ENCODE measurements around the gene CNTN1. TPM values are rescaled to one million over a fixed set of nuclear protein-coding genes. Genes with fewer than 3 reads are reported as not detected.

Gene CNTN1
- polyA plus RNA-seq, 1 of the 3 experiments (the other 2 are of a cell fraction) = 0.13 TPM

GRCh38 chr12:40971911-40972310 lies 279.7 kb downstream of the CNTN1 start:
- Histone ChIP-seq H3K4me2 (no peak overlapping the region), H3K79me2 (ENCODE audit: insufficient read depth) (no peaks in the 10 kb centered on the region), H3K9ac (no peak overlapping the region), H3K27ac (ENCODE audit: low read depth in 2 of 2, low read length in 1 of 2) (no peak overlapping the region), H3K9me2 (no peaks in the 10 kb centered on the region), H3K36me3 (replicated peaks in 1 of 2; ENCODE audit: control insufficient read depth in 1 of 2, insufficient read depth in 2 of 2, low read length in 1 of 2) (no peaks in the 10 kb centered on the region), H3F3A (replicated peaks; ENCODE audit: insufficient read depth) (no peaks in the 10 kb centered on the region), H3K4me3 (ENCODE audit: low read depth in 2 of 2, low read length in 1 of 2) (no peak overlapping the region), H3K9me3 (no peaks in the 10 kb centered on the region), H3K4me1 (ENCODE audit: control insufficient read depth in 1 of 2, insufficient read depth in 2 of 2, low read depth in 1 of 2, low read length in 1 of 2) (no peaks in the 10 kb centered on the region; a peak in 1 of 4 replicates), H3K27me3 (ENCODE audit: insufficient read depth) (no peaks in the 10 kb centered on the region), H4K20me1 (ENCODE audit: insufficient read depth) (no peaks in the 10 kb centered on the region), H2AFZ (ENCODE audit: low read depth) (no peak overlapping the region)
- ChIA-PET POLR2A (no interaction called here), CTCF (interaction anchor here (0.8 to 0.9 kb wide), 2 partner anchors 10 to 15 kb away, joined by 3 to 4 read pairs; no protein-coding TSS in a partner anchor)
- no peak for DNase-seq
- WGBS (ENCODE audit: low lambda C conversion rate) = 38% methylated on average over 2 of the region's 2 CpGs
- no peak for TF ChIP-seq RXRA (IDR thresholded peaks at IDR 0.05; ENCODE audit: borderline replicate concordance, low read depth)
- no peak for TF ChIP-seq RAD21 (IDR thresholded peaks at IDR 0.05; ENCODE audit: low read length)
- TF ChIP-seq RCOR1 (IDR thresholded peaks at IDR 0.05; ENCODE audit: low read length) = no peak
- TF ChIP-seq FOXJ3 (CRISPR knock-in tag; IDR thresholded peaks at IDR 0.05) = no peak
- TF ChIP-seq EP300 (IDR thresholded peaks at IDR 0.05; ENCODE audit: borderline replicate concordance in 1 of 2, low read depth in 1 of 2, low read length in 1 of 2) = no peak

GRCh38 chr12:40976546-40976945 lies 284.3 kb downstream of the CNTN1 start:
- no peaks in the 10 kb centered on the region for H3K36me3 ChIP-seq (replicated peaks in 1 of 2; ENCODE audit: control insufficient read depth in 1 of 2, insufficient read depth in 2 of 2, low read length in 1 of 2)
- DNase-seq = no peak
- H2AFZ ChIP-seq (ENCODE audit: low read depth) = 0 out of 2 replicates have a peak overlapping the region, but pooled peaks have one; percentile 1
- no peak for TF ChIP-seq JUND (IDR thresholded peaks at IDR 0.05)
- no peak for TF ChIP-seq PBX3 (IDR thresholded peaks at IDR 0.05)
- no peak for TF ChIP-seq EP300 (IDR thresholded peaks at IDR 0.05; ENCODE audit: borderline replicate concordance in 1 of 2, low read depth in 1 of 2, low read length in 1 of 2)
- no peak for TF ChIP-seq TEAD4 (IDR thresholded peaks at IDR 0.05; ENCODE audit: borderline replicate concordance, insufficient read depth)
- TF ChIP-seq IRF3 (IDR thresholded peaks at IDR 0.05; ENCODE audit: low read depth, low read length) = no peak
- no peak for TF ChIP-seq USF2 (IDR thresholded peaks at IDR 0.05; ENCODE audit: borderline replicate concordance, low read depth, low read length)
- no peak for TF ChIP-seq TCF12 (IDR thresholded peaks at IDR 0.05)
- no peak for TF ChIP-seq GABPA (IDR thresholded peaks at IDR 0.05; ENCODE audit: low read depth)
- no peak for TF ChIP-seq USF1 (IDR thresholded peaks at IDR 0.05; ENCODE audit: borderline replicate concordance, low read depth)
- TF ChIP-seq FOSL2 (IDR thresholded peaks at IDR 0.05; ENCODE audit: borderline replicate concordance, low read depth) = no peak
- TF ChIP-seq RAD21 (IDR thresholded peaks at IDR 0.05; ENCODE audit: low read length) = no peak
- TF ChIP-seq MXI1 (IDR thresholded peaks at IDR 0.05; ENCODE audit: low read depth, low read length) = no peak
- no peak overlapping the region for H3K9ac ChIP-seq
- no peaks in the 10 kb centered on the region for H3F3A ChIP-seq (replicated peaks; ENCODE audit: insufficient read depth)
- 82% methylated on average over 4 of the region's 4 CpGs for WGBS (ENCODE audit: low lambda C conversion rate)
- no peaks in the 10 kb centered on the region for H4K20me1 ChIP-seq (ENCODE audit: insufficient read depth)
- ChIA-PET POLR2A (no interaction called here), CTCF (no interaction called here)
- H3K27ac ChIP-seq (ENCODE audit: low read depth in 2 of 2, low read length in 1 of 2) = no peak overlapping the region
- no peaks in the 10 kb centered on the region for H3K9me2 ChIP-seq
- H3K9me3 ChIP-seq = no peaks in the 10 kb centered on the region
- no peaks in the 10 kb centered on the region for H3K79me2 ChIP-seq (ENCODE audit: insufficient read depth)
- no peaks in the 10 kb centered on the region; a peak in 1 of 4 replicates for H3K4me1 ChIP-seq (ENCODE audit: control insufficient read depth in 1 of 2, insufficient read depth in 2 of 2, low read depth in 1 of 2, low read length in 1 of 2)
- no peak overlapping the region for H3K4me2 ChIP-seq
- H3K4me3 ChIP-seq (ENCODE audit: low read depth in 2 of 2, low read length in 1 of 2) = no peak overlapping the region
- H3K27me3 ChIP-seq (ENCODE audit: insufficient read depth) = no peaks in the 10 kb centered on the region
